ENCODE data around the gene ANGPTL5.
"Not testable (repeated sequence)": the region's sequence is repeated elsewhere in the genome, so short reads cannot be mapped to it uniquely, and the experiment has no call there.

Gene ANGPTL5

GRCh38 chr11:101885631-101886030 is 30.7 kb downstream of the ANGPTL5 start:
- DNase-seq (ENCODE audit: low spot score), result no peak

GRCh38 chr11:101881586-101881985 is 34.7 kb downstream of the ANGPTL5 start:
- DNase-seq (ENCODE audit: low spot score), result no peak

- DNase-seq (ENCODE audit: low spot score), result no peak
These were observed 36.1 kb downstream of the ANGPTL5 start for GRCh38 chr11:101880222-101880621.

- DNase-seq (ENCODE audit: low spot score), result no peak
These were observed 44.0 kb downstream of the ANGPTL5 start for GRCh38 chr11:101872171-101872882.

- DNase-seq (ENCODE audit: low spot score), result no peak
These were observed 45.8 kb downstream of the ANGPTL5 start for GRCh38 chr11:101870510-101870909.

GRCh38 chr11:101867951-101868350 is 48.4 kb downstream of the ANGPTL5 start:
- DNase-seq (ENCODE audit: low spot score), result no peak

- peak; percentile 18 for DNase-seq (ENCODE audit: low spot score)
These were observed 49.5 kb downstream of the ANGPTL5 start for GRCh38 chr11:101866619-101867491.

GRCh38 chr11:101864098-101864497 is 52.2 kb downstream of the ANGPTL5 start:
- no peak for DNase-seq (ENCODE audit: low spot score)

GRCh38 chr11:101863361-101863760 is 53.0 kb downstream of the ANGPTL5 start:
- no peak for DNase-seq (ENCODE audit: low spot score)

- DNase-seq (ENCODE audit: low spot score), result peak; percentile 30
These were observed 53.7 kb downstream of the ANGPTL5 start for GRCh38 chr11:101862391-101863233.

- peak; percentile 20 for DNase-seq (ENCODE audit: low spot score)
These were observed 55.5 kb downstream of the ANGPTL5 start for GRCh38 chr11:101860696-101861427.

- DNase-seq (ENCODE audit: low spot score), result not testable (repeated sequence)
These were observed 64.1 kb downstream of the ANGPTL5 start for GRCh38 chr11:101852260-101852659.

- no peak for DNase-seq (ENCODE audit: low spot score)
These were observed 68.1 kb downstream of the ANGPTL5 start for GRCh38 chr11:101848262-101848661.

GRCh38 chr11:101844608-101845007 is 71.7 kb downstream of the ANGPTL5 start:
- no peak for DNase-seq (ENCODE audit: low spot score)

- no peak for DNase-seq (ENCODE audit: low spot score)
These were observed 75.6 kb downstream of the ANGPTL5 start for GRCh38 chr11:101840704-101841103.
